ENCODE results near the gene ARMC8. TPM values are rescaled to one million over a fixed set of nuclear protein-coding genes. Genes with fewer than 3 reads are reported as not detected.

Gene ARMC8
- total and polyA plus RNA-seq, 4 donors, result 8.4 to 53.6 (median 22.8) TPM

DNA sequence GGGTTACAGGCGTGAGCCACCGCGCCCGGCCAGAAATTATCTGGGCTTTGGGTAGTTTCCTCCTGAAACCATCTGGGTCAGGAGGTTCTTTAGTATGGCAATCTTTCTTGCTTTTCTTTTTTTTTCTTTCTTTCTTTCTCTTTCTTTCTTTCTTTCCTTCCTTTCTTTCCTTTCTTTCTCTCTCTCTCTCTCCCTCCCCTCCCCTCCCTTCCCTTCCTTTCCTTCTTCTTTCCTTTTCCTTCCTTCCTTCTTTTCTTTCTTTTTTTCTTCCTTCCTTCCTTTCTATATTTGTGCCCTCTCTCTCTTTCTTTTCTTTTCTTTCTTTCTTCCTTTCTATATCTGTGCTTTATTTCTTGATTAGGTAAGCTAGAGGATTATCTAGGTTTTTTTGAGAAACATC, 29.4 kb upstream of the ARMC8 start:
- H3K36me3 ChIP-seq (ENCODE audit: control insufficient read depth in 4 of 4, insufficient read depth in 3 of 4, low read depth in 1 of 4, low read length in 3 of 4), result peaks cover 0 to 14% (median 8%) of the 10 kb centered on the region in 4 donors
- no peak overlapping the region for H3K27ac ChIP-seq (ENCODE audit: low read depth in 1 of 2, low read length in 2 of 2)
- no peak for DNase-seq (ENCODE audit: low spot score)
- H3K4me1 ChIP-seq (ENCODE audit: control insufficient read depth in 4 of 4, insufficient read depth in 4 of 4, low read length in 3 of 4), result no peaks in the 10 kb centered on the region
- peaks cover 0 to 1% (median 0%) of the 10 kb centered on the region in 4 donors for H3K9me3 ChIP-seq (ENCODE audit: control insufficient read depth in 4 of 4, low read length in 3 of 4)
- H3K9ac ChIP-seq (ENCODE audit: low read depth in 1 of 2, low read length in 2 of 2), result no peak overlapping the region
- no peak for TF ChIP-seq HNF4G (IDR thresholded peaks at IDR 0.05)
- TF ChIP-seq GABPA (IDR thresholded peaks at IDR 0.05 in 1 of 2, conservative IDR thresholded peaks at IDR 0.05 in 1 of 2), result no peak
- TF ChIP-seq, protein P1, sequence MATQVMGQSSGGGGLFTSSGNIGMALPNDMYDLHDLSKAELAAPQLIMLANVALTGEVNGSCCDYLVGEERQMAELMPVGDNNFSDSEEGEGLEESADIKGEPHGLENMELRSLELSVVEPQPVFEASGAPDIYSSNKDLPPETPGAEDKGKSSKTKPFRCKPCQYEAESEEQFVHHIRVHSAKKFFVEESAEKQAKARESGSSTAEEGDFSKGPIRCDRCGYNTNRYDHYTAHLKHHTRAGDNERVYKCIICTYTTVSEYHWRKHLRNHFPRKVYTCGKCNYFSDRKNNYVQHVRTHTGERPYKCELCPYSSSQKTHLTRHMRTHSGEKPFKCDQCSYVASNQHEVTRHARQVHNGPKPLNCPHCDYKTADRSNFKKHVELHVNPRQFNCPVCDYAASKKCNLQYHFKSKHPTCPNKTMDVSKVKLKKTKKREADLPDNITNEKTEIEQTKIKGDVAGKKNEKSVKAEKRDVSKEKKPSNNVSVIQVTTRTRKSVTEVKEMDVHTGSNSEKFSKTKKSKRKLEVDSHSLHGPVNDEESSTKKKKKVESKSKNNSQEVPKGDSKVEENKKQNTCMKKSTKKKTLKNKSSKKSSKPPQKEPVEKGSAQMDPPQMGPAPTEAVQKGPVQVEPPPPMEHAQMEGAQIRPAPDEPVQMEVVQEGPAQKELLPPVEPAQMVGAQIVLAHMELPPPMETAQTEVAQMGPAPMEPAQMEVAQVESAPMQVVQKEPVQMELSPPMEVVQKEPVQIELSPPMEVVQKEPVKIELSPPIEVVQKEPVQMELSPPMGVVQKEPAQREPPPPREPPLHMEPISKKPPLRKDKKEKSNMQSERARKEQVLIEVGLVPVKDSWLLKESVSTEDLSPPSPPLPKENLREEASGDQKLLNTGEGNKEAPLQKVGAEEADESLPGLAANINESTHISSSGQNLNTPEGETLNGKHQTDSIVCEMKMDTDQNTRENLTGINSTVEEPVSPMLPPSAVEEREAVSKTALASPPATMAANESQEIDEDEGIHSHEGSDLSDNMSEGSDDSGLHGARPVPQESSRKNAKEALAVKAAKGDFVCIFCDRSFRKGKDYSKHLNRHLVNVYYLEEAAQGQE (IDR thresholded peaks at IDR 0.05), result no peak
- TF ChIP-seq HNF4A (conservative IDR thresholded peaks at IDR 0.05), result no peak
- no peak for TF ChIP-seq YY1 (IDR thresholded peaks at IDR 0.05)
- no peak for TF ChIP-seq TAF1 (conservative IDR thresholded peaks at IDR 0.05)
- no peak for TF ChIP-seq EGR1 (IDR thresholded peaks at IDR 0.05; ENCODE audit: low read depth in 2 of 2)
- no peak for TF ChIP-seq RXRA (IDR thresholded peaks at IDR 0.05)
- TF ChIP-seq, protein P2, sequence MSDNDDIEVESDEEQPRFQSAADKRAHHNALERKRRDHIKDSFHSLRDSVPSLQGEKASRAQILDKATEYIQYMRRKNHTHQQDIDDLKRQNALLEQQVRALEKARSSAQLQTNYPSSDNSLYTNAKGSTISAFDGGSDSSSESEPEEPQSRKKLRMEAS (IDR thresholded peaks at IDR 0.05), result no peak
- no peak for TF ChIP-seq FOXA2 (IDR thresholded peaks at IDR 0.05)
- no peak for TF ChIP-seq NR2F2 (IDR thresholded peaks at IDR 0.05)
- no peak for TF ChIP-seq SP1 (IDR thresholded peaks at IDR 0.05)
- TF ChIP-seq RAD21 (IDR thresholded peaks at IDR 0.05), result no peak
- TF ChIP-seq, protein P3, sequence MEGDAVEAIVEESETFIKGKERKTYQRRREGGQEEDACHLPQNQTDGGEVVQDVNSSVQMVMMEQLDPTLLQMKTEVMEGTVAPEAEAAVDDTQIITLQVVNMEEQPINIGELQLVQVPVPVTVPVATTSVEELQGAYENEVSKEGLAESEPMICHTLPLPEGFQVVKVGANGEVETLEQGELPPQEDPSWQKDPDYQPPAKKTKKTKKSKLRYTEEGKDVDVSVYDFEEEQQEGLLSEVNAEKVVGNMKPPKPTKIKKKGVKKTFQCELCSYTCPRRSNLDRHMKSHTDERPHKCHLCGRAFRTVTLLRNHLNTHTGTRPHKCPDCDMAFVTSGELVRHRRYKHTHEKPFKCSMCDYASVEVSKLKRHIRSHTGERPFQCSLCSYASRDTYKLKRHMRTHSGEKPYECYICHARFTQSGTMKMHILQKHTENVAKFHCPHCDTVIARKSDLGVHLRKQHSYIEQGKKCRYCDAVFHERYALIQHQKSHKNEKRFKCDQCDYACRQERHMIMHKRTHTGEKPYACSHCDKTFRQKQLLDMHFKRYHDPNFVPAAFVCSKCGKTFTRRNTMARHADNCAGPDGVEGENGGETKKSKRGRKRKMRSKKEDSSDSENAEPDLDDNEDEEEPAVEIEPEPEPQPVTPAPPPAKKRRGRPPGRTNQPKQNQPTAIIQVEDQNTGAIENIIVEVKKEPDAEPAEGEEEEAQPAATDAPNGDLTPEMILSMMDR (IDR thresholded peaks at IDR 0.05; ENCODE audit: low read depth, low read length, missing input control), result no peak
- TF ChIP-seq, protein P4, sequence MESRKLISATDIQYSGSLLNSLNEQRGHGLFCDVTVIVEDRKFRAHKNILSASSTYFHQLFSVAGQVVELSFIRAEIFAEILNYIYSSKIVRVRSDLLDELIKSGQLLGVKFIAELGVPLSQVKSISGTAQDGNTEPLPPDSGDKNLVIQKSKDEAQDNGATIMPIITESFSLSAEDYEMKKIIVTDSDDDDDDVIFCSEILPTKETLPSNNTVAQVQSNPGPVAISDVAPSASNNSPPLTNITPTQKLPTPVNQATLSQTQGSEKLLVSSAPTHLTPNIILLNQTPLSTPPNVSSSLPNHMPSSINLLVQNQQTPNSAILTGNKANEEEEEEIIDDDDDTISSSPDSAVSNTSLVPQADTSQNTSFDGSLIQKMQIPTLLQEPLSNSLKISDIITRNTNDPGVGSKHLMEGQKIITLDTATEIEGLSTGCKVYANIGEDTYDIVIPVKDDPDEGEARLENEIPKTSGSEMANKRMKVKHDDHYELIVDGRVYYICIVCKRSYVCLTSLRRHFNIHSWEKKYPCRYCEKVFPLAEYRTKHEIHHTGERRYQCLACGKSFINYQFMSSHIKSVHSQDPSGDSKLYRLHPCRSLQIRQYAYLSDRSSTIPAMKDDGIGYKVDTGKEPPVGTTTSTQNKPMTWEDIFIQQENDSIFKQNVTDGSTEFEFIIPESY (IDR thresholded peaks at IDR 0.05), result no peak
- TF ChIP-seq, protein P5, sequence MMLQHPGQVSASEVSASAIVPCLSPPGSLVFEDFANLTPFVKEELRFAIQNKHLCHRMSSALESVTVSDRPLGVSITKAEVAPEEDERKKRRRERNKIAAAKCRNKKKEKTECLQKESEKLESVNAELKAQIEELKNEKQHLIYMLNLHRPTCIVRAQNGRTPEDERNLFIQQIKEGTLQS (IDR thresholded peaks at IDR 0.05), result no peak
- TF ChIP-seq JUND (IDR thresholded peaks at IDR 0.05), result no peak
- no peak for TF ChIP-seq FOXA1 (IDR thresholded peaks at IDR 0.05)
- 97% methylated on average over 4 of the region's 4 CpGs for WGBS
- no peak overlapping the region for H3K4me3 ChIP-seq (ENCODE audit: low read depth in 1 of 3, low read length in 3 of 3)
- H3K27me3 ChIP-seq (ENCODE audit: control insufficient read depth in 4 of 4, insufficient read depth in 4 of 4, low read length in 3 of 4), result no peaks in the 10 kb centered on the region

All from liver (tissue), 9 donors.